HG02759 (cell line): ENCODE measurements around the gene NPHP3.
"Not testable (repeated sequence)": the region's sequence is repeated elsewhere in the genome, so short reads cannot be mapped to it uniquely, and the experiment has no call there.

ENCODE experiments used
- ATAC-seq: cut with Tn5 transposase; IDR thresholded peaks from one replicate; pipeline ENCODE4 v1.9.1; 2021; ENCODE audit warnings: mild to moderate bottlenecking, moderate library complexity; ENCODE audit not compliant: unreplicated experiment

NPHP3 gene

DNA sequence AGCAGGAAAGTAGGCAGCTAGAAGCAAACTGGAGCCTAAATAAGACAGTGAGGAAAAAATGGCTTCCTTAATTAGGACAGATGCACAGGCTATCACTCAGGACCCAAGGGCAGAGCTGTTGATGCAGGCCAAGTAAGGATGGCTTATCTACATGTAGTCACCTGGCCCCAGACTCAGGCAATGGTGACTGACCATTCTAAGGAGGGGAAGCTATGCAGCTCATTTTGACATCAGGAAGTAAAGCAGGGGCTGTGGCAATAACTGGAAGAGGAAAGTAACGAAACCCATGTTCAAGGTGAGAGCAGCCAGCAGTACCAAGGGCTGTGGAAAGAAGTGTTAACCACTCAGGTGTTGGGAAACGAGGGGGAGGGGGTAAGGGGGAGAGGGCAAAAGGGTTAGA is 78.8 kb downstream of the NPHP3 start:
- ATAC-seq, result no peak

GRCh38 chr3:132642539-132642847 is 79.7 kb downstream of the NPHP3 start:
- ATAC-seq, result no peak

- ATAC-seq, result no peak
These were observed 80.2 kb downstream of the NPHP3 start for GRCh38 chr3:132641837-132642538.

DNA sequence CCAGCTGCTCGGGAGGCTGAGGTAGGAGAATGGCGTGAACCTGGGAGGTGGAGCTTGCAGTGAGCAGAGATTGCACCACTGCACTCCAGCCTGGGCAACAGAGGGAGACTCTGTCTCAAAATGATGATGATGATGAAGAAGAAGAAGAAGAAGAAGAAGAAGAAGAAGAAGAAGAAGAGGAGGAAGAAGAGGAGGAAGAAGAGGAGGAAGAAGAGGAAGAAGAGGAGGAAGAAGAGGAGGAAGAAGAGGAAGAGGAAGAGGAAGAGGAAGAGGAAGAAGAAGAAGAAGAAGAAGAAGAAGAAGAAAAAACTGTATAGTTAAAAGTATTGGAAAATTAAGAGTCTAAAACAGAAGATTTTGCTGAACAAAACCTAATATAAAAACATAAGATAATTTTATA is 80.8 kb downstream of the NPHP3 start:
- not testable (repeated sequence) for ATAC-seq

DNA sequence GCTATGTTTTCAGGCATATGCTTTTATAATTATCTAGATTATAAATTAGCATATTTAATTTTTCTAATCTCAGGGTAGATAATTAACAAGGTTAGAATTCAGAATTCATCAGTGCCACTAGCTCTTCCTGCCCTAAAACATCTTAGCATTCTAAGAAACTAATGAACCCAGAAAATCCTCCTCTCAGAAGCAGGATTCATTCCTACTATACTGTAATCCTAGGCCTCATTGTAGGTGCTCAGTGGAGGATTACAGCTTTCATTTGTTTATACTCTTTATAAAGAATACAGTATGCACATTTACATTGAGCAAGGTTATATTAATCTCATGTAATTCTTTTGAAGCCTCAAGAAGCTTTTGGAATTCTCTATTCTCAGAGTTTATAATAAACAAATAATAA is 83.5 kb downstream of the NPHP3 start:
- no peak for ATAC-seq

DNA sequence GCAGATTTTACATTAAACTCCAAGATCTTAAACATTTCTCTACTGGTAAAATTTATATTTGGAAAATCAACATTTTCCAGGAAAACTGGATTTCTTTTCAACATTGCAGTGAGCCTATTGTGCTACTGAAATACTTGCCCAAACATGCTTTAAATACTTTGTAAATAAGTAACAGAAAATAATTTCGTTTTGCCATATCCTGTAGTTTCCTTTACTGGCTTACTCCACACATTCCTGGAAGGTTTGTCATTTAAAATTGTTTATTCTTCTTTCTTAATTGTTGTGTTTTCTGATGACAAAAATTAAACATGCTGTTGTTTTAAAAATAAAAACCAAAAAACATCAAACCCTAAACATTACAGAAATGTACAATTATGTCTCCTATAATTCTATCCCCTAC is 84.6 kb downstream of the NPHP3 start:
- no peak for ATAC-seq

DNA sequence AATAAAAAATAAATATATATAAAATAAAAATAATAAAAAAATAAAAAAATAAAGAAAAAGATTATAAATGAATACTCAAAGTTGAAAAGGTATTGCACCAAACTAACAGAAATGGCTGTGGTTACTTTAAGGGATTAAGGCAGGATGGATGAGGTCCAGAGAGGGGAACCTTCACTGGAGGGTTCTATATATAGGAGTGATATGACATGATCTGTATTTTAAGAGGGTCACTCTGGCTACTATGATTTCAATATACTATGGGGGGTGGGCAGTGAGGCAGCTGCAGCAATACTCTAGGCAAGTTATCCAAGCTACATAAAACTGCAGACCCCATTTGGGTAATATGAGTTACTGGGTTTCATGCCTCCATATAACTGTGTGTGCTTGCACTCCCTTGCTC is 87.2 kb downstream of the NPHP3 start:
- no peak for ATAC-seq
